K562 (cell line): ENCODE results near the gene NUCKS1. TPM values are rescaled to one million over a fixed set of nuclear protein-coding genes. Genes with fewer than 3 reads are reported as not detected.

Experiments used
- ATAC-seq: fragments of 200-7000 bp; cut with Tn5 transposase; 3 replicates; pipeline ENCODE4 v1.9.1; 2020; ENCODE audit warnings: moderate library complexity
- BruUV-seq: library from RNA; stranded (reverse); fragments of 400-500 nt; replicated peaks from 2 replicates; lab custom pipeline; 2021; lab: Mats Ljungman, UMichigan
- CTCF ChIA-PET: fragments of 300-600 bp; formaldehyde crosslinking; extraction: SDS; loops from one replicate; lab custom pipeline; 2021; ENCODE audit warnings: low intra/inter-chr PET ratio; lab: Yijun Ruan, JAX
- POLR2A ChIA-PET: fragments of 300-600, 350-650 bp; sonication (Branson Sonifier 250); formaldehyde crosslinking; extraction: SDS; loops from one replicate; lab custom pipeline; 2021; ENCODE audit warnings: antibody characterized with exemption, inconsistent platforms; lab: Yijun Ruan, JAX
- DNase-seq, 4 experiments: peaks; one replicate each; pipeline versions ENCODE4 v3.0.0 to v3.0.0-alpha.2; 2011 to 2018; ENCODE audit warnings: low spot score in 3 of 4, mixed read lengths in 3 of 4; ENCODE audit errors: extremely low read depth in 1 of 4
- FAIRE-seq: peaks from 2 replicates; lab custom pipeline; 2011; peaks lifted over from hg19 to GRCh38; lab: Jason Lieb, UNC
- H2AFZ ChIP-seq: 2 replicates; pipeline ENCODE4 v1.6.0; 2011; ENCODE audit warnings: low read depth, low read length, control low read depth, inconsistent platforms
- H3K27ac ChIP-seq: fragments of 200-600 bp; 3 replicates; pipeline ENCODE4 v1.8.0; 2011; ENCODE audit warnings: low read depth, mild to moderate bottlenecking, control low read depth, inconsistent platforms, low read length, moderate library complexity, mixed read lengths; ENCODE audit errors: extremely low read depth
- H3K27me3 ChIP-seq, 2 experiments: fragments of 300-600 bp in 1 of 2; 2 replicates in 1 of 2; 3 replicates in 1 of 2; pipeline versions ENCODE4 v1.6.0 to v1.8.0; 2011; ENCODE audit warnings: inconsistent platforms in 2 of 2, low read length in 2 of 2, mild to moderate bottlenecking in 1 of 2, mixed read lengths in 1 of 2, moderate library complexity in 1 of 2; ENCODE audit not compliant: control insufficient read depth in 2 of 2, insufficient read depth in 2 of 2
- H3K36me3 ChIP-seq: fragments of 300-600 bp; 3 replicates; pipeline ENCODE4 v1.8.0; 2011; ENCODE audit warnings: mild to moderate bottlenecking, low read length, inconsistent platforms; ENCODE audit not compliant: control insufficient read depth, insufficient read depth
- H3K4me1 ChIP-seq, 2 experiments: fragments of 200-600 bp in 1 of 2; replicated peaks in 1 of 2; 2 replicates in 1 of 2; 3 replicates in 1 of 2; pipeline versions ENCODE4 v1.5.1 to v1.8.0; 2011; ENCODE audit warnings: inconsistent platforms in 2 of 2, low read length in 2 of 2, mild to moderate bottlenecking in 1 of 2, mixed read lengths in 1 of 2, moderate library complexity in 1 of 2; ENCODE audit not compliant: control insufficient read depth in 2 of 2, insufficient read depth in 2 of 2
- H3K4me2 ChIP-seq: 2 replicates; pipeline ENCODE4 v1.6.1; 2011; ENCODE audit warnings: low read length, control low read depth, inconsistent platforms, mixed read lengths; ENCODE audit not compliant: insufficient read depth
- H3K4me3 ChIP-seq: fragments of 200-600 bp; sonication (generic), shearing (Covaris generic); 2 replicates; pipeline ENCODE4 v1.5.1; 2016; ENCODE audit warnings: control low read depth, inconsistent platforms
- H3K79me2 ChIP-seq: fragments of 200-600 bp; 3 replicates; pipeline ENCODE4 v1.8.0; 2011; ENCODE audit warnings: low read length, inconsistent platforms; ENCODE audit not compliant: control insufficient read depth, insufficient read depth
- H3K9ac ChIP-seq, 2 experiments: 2 replicates each; pipeline versions ENCODE4 v1.6.0 to v1.6.1; 2011; ENCODE audit warnings: low read depth in 2 of 2, low read length in 2 of 2, control low read depth in 1 of 2, inconsistent platforms in 1 of 2, mild to moderate bottlenecking in 1 of 2, mixed read lengths in 1 of 2; ENCODE audit not compliant: insufficient read depth in 1 of 2
- H3K9me1 ChIP-seq: one replicate; pipeline ENCODE4 v1.6.0; 2011; ENCODE audit warnings: inconsistent platforms, mild to moderate bottlenecking, low read length, moderate library complexity; ENCODE audit not compliant: control insufficient read depth, insufficient read depth
- H3K9me3 ChIP-seq: replicated peaks from 2 replicates; pipeline ENCODE4 v1.5.1; 2011; ENCODE audit warnings: low read depth, low read length, inconsistent platforms; ENCODE audit not compliant: control insufficient read depth, insufficient read depth
- H4K20me1 ChIP-seq: replicated peaks from 2 replicates; pipeline ENCODE4 v1.6.1; 2011; ENCODE audit warnings: low read length, inconsistent platforms, mixed read lengths; ENCODE audit not compliant: control insufficient read depth, insufficient read depth
- KLF1 ChIP-seq: fragments of 450-650 bp; IDR thresholded peaks from 2 replicates; pipeline ENCODE4 v1.6.1; 2016; ENCODE audit warnings: missing genetic modification characterization, missing compliant biosample characterization
- RNF219 ChIP-seq: fragments of 250-450 bp; sonication (Bioruptor Pico); IDR thresholded peaks from 2 replicates; pipeline ENCODE4 v1.5.0; 2022; ENCODE audit warnings: mild to moderate bottlenecking
- SMAD2 ChIP-seq: fragments of 150-350 bp; IDR thresholded peaks from 2 replicates; pipeline ENCODE4 v1.6.1; 2014; ENCODE audit warnings: low read depth, mild to moderate bottlenecking, low read length
- SUPT5H ChIP-seq: fragments of 450-650 bp; IDR thresholded peaks from 2 replicates; pipeline ENCODE4 v1.6.1; 2016
- TBL1XR1 ChIP-seq, 2 experiments: IDR thresholded peaks; 2 replicates each; pipeline ENCODE4 v1.6.1; 2012; ENCODE audit warnings: improper control_type of control experiment in 2 of 2, low read length in 2 of 2, mild to moderate bottlenecking in 1 of 2
- TOE1 ChIP-seq, 2 experiments: fragments of 450-650 bp in 1 of 2; sonication (generic) in 1 of 2; formaldehyde crosslinking in 1 of 2; IDR thresholded peaks; 2 replicates each; pipeline versions ENCODE4 v1.7.1 to v1.8.0; 2016 to 2022; ENCODE audit warnings: borderline replicate concordance in 2 of 2, mild to moderate bottlenecking in 2 of 2, antibody characterized with exemption in 1 of 2, inconsistent platforms in 1 of 2, low read depth in 1 of 2, missing genetic modification reagents in 1 of 2, moderate library complexity in 1 of 2
- ZBED1 ChIP-seq: IDR thresholded peaks from 2 replicates; pipeline ENCODE4 v1.6.1; 2014
- ZKSCAN8 ChIP-seq: fragments of 200-800 bp; sonication (Bioruptor generic); IDR thresholded peaks from 2 replicates; pipeline ENCODE4 v1.6.1; 2016; ENCODE audit warnings: missing genetic modification characterization, missing compliant biosample characterization
- ZNF134 ChIP-seq: fragments of 250-450 bp; sonication (Bioruptor Pico); conservative IDR thresholded peaks from 2 replicates; pipeline ENCODE4 v1.4.0; 2020
- WGBS: fragments of 100-300 bp; shearing (Covaris generic); methylation state at CpG from one replicate; pipeline ENCODE4 v1.1.6; 2016; ENCODE audit warnings: low coverage, mixed read lengths; ENCODE audit not compliant: insufficient coverage; ENCODE audit errors: missing lambda C conversion rate; 5-methylcytosine and 5-hydroxymethylcytosine counted together
- in situ Hi-C: fragments of 300-500 bp; cut with MboI; formaldehyde crosslinking; loops from 4 replicates; pipeline ENCODE4 v1.15.0; 2018; ENCODE audit warnings: inconsistent platforms, mixed read lengths
- intact Hi-C: fragments of 100-400 bp; cut with micrococcal nuclease; formaldehyde crosslinking; loops from 2 replicates; pipeline ENCODE4 v1.14.2; 2022
- polyA plus RNA-seq, 8 experiments: library from polyadenylated mRNA; depleted of rRNA in 4 of 8; stranded (reverse) in 5 of 8; unstranded in 3 of 8; fragments of >200 nt; fragmentation: Nextera tagmentation in 2 of 8; fragmentation: Illumina TruSeq in 1 of 8; extraction: Ambion mirVana in 2 of 8; extraction: Trizol in 1 of 8; gene quantifications; 2 replicates each; pipeline versions ENCODE4 v1.2.1 to v1.2.3, GENCODE V29; 2011 to 2014; ENCODE audit warnings: inconsistent platforms in 1 of 8, missing spikeins in 1 of 8
- total RNA-seq, 7 experiments: library from RNA; depleted of rRNA in 6 of 7; stranded (reverse); fragments of >200 nt in 6 of 7; fragmentation: Illumina TruSeq in 2 of 7; extraction: Trizol in 2 of 7; gene quantifications; 2 replicates each; pipeline versions ENCODE4 v1.2.1 to v1.2.3, GENCODE V29; 2011 to 2021; ENCODE audit warnings: low replicate concordance in 1 of 7

Gene NUCKS1
- total and polyA plus RNA-seq, 9 of the 15 experiments (the other 6 are each of a cell fraction or from before 2014, with no cell fraction given) = 66.7 to 244 (median 149) TPM

GRCh38 chr1:205689479-205689878 lies 60.5 kb downstream of the NUCKS1 start:
- TF ChIP-seq ZNF134 (CRISPR knock-in tag) (no peak), ZKSCAN8 (CRISPR knock-in tag) (no peak), ZBED1 (no peak), TOE1 (IDR thresholded peaks at IDR 0.05; ENCODE audit: borderline replicate concordance) (no peak), TOE1 (CRISPR knock-in tag; IDR thresholded peaks at IDR 0.05; ENCODE audit: borderline replicate concordance, low read depth) (no peak), SUPT5H (no peak), RNF219 (no peak), KLF1 (no peak), TBL1XR1 (IDR thresholded peaks at IDR 0.05; ENCODE audit: low read length in 2 of 2) (no peak), SMAD2 (no peak)
- Histone ChIP-seq H3K9ac (peak overlapping the region in 1 of 2 experiments; percentile 31; a peak in 1 of 4 replicates), H3K27me3 (peaks cover 18 to 20% of the 10 kb centered on the region in 2 experiments; a peak in 4 of 5 replicates), H2AFZ (no peak overlapping the region), H3K36me3 (no peaks in the 10 kb centered on the region), H3K27ac (no peak overlapping the region), H3K4me1 (peaks cover 4 to 6% of the 10 kb centered on the region in 2 experiments; a peak in 3 of 5 replicates), H3K9me3 (no peaks in the 10 kb centered on the region), H3K79me2 (no peaks in the 10 kb centered on the region), H3K9me1 (no peaks in the 10 kb centered on the region), H3K4me3 (no peak overlapping the region), H4K20me1 (no peaks in the 10 kb centered on the region), H3K4me2 (no peak overlapping the region)
- DNase-seq (no peak), FAIRE-seq (no peak), ATAC-seq (peak; percentile 34; the same call in 1 of the 3 replicates)
- in situ Hi-C loops (no loop called here), intact Hi-C loops (no loop called here)
- BruUV-seq = no TSS peak
- POLR2A ChIA-PET = interaction anchor here (1.3 kb wide), 1 partner anchor 9 kb away, joined by 4 read pairs; the partner anchor contains the start of gene SLC45A3
- 30% methylated on average over 5 of the region's 5 CpGs for WGBS
- CTCF ChIA-PET = no interaction called here
